ENCODE data around the gene RABGGTA. TPM values are rescaled to one million over a fixed set of nuclear protein-coding genes. Genes with fewer than 3 reads are reported as not detected.
"Not testable (repeated sequence)": the region's sequence is repeated elsewhere in the genome, so short reads cannot be mapped to it uniquely, and the experiment has no call there.

Gene RABGGTA
- polyA plus RNA-seq, 3 donors: 24.2 to 25.5 (median 25.0) TPM

DNA sequence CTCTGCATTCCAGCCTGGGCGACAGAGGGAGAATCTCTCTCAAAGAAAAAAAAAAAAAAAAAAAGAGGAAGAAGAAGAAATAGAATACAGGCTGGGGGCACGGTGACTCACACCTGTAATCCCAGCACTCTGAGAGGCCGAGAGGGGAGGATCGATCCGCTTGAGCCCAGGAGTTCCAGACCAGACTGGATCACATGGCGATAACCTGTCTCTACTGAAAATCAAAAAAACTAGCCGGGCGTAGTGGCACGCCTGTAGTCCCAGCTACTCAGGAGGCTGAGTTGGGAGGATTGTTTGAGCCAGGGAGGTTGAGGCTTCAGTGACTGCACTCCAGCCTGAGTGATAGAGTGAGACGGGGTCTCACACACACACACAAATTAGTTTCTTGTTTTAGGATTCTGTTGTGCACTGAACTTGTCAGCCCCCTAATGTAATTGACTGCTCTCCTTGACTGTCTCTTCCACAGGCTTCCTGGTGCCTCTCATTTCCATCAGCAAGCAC lies 28.0 kb downstream of the RABGGTA start:
- no peak for DNase-seq

DNA sequence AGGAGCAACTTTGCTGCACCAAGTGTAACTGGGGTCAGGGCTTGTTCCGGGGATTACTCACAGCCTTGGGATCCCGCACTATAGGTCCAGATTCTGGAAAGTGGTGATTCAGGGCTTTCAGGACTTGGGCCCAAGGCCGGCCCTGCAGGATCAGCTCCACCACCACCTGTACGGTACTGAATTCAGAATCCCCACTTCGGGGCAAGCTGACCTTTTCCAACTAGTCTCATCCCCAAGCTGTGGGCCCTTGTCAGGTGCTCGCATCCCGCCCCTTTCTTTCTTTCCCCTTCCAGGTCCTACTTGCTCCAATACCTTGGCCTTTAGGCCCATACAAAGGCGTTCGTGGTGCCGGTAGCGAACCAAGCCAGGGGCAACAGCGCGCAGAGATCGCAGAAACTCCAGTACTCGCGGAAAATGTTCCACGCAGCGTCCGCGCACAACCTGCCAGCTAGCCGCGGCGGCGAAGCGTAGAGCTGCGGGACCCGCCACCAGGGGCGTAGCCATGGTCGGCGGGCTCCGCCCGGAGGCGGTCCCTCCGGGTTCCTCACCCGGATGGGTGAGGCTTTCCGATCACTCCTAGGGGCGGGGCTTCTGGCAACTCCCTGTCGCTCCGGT lies 29.5 kb downstream of the RABGGTA start:
- peak; percentile 93 for DNase-seq

DNA sequence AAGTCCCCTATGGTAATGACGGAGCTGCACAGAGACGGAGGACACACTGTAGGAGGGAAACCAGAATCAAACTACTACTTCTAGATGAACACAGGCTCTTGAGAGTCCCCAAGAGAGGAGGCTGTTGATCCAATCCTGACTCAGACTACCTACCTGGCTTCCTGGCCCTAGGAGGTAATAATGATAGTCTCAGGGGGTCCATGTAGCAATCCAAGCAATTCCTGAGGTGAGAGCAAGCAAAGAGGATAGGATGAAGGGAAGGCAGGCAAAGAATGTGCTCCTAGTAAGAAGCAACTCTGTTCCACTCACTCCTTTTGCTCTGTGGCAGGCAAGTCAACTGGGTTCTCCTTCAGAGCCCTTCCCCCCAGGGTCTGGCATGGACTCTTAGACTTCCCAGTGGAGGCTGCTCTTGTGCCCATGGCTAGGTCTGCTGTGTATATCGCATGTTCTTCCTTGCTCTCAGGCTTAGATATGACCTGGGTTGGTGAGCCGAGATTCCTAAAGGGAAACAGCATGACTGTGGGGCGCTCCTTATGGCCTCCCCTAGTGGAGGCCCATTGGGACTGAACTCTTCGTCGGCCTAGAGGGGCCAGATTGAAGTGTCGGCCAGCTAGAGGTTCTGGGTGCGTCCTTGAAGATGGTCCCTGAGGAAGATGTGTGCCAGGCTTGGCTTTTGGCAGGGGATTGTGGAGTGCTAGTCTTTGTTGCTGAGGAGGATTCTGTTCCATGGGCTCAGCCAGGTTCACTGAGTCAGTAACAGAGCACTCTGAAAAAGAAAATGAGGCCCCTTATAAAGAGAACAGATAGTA lies 31.1 kb downstream of the RABGGTA start:
- DNase-seq: no peak

DNA sequence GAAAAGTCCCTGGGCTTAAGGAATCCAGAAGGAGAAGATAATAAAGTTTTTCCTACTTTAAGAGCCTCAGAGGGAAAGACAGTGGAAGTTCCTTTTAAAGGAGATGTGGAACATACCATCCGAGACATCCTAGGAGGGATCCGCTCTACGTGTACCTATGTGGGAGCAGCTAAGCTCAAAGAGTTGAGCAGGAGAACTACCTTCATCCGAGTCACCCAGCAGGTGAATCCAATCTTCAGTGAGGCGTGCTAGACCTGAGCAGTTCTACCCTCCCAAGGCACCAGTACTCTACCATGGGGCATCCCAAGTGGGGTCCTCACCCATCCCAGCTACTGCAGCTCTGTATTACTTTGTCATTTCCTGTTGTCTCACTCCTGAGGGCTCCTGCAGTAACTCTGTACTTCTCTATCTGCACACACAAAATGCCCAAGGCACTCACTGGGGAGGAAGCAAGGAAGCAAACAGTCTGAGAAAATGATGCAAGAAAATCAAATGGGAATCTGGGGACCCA lies 32.8 kb downstream of the RABGGTA start:
- no peak for DNase-seq

DNA sequence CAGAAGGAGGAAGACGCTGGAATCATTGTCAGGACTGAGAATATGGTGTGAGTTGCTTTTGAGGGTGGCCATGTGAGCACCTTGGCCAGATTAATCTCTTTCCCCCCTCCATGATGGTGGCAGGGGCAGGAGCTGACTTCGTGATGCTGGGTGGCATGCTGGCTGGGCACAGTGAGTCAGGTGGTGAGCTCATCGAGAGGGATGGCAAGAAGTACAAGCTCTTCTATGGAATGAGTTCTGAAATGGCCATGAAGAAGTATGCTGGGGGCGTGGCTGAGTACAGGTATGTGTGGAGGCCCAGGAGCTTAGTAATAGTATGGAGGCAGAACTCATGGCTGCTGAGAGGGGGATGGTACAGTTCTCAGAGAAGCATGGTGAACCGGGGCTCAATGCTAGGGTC lies 33.3 kb downstream of the RABGGTA start:
- no peak for DNase-seq

DNA sequence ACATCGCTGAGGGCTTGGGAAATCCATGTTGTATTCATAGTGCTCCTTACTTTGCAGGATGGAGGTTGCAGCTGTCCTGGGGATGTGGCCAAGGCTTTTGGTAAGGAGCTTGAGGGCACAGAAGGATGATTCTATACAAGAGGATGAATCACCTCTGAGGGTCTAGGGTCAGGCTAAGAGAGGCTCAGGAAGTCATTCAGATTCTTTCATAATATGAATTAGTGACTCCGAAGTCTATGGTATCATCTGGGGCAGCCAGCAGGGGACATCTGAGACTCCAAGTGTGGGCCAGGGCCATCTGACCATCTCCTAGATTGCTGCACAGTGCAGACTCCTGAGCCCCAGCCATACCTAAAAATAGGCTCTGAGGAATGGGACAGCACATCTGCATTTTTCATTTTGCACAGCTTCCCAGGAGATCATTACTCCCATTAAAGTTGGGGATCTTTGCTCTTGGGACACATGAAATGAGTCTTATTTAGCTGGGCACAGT lies 33.9 kb downstream of the RABGGTA start:
- DNase-seq: no peak

DNA sequence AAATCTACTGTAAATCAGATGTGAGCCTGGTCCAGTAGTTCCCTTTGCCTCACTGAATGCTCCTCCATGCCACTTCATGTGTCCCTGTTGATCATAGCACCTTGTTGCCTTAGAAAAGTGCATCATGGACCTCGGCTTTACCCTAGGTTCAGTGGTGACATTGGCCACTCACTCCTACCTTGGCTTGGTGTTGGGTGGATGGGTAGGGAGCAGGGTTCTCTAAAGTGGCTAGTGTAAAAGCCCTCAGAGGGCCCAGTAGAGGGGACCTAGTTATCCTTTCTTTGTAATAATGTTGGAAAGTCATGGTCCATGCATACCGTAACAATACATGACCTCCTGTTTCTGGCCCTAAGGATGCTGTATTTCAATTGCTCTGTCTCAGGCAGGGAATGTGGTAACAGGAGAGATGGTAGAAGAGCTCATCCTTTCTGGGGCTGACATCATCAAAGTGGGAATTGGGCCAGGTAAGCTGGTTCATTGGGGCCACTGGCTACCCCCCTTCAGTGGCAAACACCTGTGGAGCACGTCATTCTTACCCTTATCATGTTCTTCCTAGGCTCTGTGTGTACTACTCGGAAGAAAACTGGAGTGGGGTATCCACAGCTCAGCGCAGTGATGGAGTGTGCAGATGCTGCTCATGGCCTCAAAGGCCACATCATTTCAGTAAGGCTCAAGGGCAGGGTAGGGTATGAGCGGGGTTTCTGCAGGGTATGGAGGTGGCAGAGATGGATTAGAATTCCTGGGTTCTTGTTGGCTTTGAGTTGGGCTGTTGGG lies 34.5 kb downstream of the RABGGTA start:
- DNase-seq: no peak

DNA sequence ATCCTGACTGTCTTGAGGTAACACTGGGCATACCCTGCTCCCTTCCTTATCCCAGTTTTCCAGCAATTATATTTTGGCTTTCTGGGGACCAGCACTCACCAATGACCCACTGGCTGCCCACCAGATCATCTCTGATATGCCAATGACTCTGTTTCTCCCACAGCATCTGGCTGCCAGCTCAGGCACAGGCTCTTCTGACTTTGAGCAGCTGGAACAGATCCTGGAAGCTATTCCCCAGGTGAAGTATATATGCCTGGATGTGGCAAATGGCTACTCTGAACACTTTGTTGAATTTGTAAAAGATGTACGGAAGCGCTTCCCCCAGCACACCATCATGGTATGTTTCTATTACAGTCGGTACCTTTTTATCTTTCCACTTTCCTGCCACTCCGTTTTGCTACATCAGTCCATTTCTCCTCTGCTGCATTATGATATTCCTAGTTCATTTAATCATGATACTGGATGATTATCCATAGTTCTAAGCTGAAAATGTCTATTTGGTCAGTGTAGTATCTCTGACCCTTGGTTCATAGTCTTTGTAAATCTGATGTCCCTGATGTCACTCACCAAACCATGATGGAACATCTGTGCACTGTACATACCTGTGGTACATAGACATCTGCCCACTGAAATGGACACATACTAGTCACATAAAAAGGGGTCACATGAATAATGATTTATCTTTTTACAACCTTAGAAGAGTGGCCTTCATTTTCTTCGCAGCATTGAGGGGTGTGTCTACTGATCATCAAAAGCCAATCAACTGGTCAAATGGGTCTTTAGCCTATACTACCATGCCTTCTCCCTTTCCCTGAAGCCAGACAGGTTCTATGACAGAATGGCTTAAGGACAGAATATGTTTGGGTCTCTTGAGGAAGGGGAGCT lies 35.4 kb downstream of the RABGGTA start:
- DNase-seq: no peak

DNA sequence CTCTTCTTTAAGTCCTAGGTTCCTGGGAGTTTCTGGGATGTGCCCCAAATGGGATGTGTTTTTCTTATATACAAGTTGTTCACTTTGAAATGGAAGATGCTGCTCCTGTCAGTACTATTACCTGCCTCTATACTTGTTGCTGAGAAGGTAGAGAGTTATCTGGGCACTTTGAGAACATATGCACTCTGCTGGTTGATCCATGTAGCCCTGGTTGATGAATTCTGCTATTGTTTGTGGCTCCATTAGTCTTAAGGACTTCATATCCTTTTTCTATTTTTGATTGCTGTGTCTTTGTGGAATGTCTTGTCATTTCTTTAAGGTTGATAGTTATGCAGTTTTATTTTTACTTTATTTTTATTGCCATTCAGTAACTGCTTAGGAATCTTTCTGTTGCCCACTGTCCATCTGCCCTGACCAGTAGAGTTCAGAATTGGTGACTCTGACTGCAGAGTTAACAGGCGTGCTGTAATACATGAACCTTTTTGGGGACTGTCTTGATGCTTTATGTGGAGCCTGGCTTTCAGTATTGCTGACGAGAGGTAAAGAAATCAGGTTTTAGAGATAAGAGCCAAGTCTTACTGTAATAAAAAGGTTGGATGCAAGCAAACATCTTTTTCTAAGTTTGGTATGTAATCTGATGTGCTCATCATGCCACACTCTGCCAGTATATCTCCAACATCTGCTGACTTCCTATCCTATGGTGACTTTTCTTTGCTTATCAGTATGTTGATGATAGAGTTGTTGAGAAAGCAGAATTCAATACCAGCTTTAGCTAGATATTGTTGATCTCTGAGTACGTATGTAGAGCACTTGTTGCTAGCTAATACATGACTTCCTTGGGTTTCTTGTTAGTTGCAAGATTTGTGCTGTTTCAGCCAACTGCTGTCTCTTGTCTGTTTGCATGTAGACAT lies 37.0 kb downstream of the RABGGTA start:
- DNase-seq: no peak

DNA sequence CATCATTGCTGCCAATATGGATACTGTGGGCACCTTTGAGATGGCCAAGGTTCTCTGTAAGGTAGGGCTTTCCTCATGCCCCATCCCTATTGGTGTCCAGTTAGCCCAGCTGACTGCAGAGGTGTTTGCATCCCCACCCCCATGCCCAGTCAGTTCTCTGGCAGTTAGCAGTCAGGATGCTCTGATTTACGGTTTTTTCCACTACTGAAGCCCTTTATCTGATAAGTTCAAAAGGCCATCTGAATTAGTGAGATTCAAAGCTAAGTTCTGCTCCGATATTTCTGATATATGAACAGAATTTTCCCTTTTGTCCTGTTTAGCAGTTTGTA lies 37.9 kb downstream of the RABGGTA start:
- DNase-seq: no peak

DNA sequence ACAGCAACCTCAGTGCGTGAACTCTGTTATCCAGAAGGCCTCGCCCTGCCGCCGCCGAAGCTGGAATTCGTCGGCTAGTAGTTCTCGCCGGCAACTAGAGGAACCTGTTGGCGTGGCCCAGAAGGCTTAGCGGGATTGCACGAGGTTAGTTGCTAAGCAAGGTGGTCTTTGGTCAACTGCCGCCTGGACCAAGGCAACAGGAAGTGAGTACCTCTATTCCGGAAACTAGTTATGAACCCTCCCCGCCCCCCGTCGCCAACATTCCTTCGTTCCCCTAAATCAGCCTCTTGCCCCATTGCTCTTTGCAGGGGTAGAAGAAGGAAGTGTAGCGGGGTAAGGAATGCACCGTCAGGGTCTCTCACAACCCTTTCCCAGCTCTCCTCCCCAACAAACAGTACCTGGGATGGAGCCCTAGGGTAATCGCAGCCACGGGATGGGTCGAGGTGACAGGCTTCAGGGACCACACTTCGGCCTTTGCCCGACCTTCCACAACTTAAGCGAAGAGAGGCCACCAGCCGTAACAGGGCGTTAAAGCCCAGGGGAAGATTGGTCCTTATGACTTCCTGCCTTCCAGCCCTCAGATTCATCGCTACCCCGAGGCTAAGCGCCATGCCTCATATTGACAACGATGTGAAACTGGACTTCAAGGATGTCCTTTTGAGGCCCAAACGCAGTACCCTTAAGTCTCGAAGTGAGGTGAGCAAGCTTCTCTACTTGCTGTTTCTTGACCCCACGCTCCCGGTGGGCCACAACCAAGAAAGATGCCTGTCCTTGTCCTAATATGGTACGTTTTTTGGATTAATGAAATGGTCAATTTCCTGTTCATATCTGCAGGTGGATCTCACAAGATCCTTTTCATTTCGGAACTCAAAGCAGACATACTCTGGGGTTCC lies 38.5 kb downstream of the RABGGTA start, which contains the start of gene GMPR2:
TSS of gene GMPR2 (plus strand) at position 285 of the 893 bp plus-strand sequence. CDS start at position 610, 325 bp downstream.
- DNase-seq: no peak

DNA sequence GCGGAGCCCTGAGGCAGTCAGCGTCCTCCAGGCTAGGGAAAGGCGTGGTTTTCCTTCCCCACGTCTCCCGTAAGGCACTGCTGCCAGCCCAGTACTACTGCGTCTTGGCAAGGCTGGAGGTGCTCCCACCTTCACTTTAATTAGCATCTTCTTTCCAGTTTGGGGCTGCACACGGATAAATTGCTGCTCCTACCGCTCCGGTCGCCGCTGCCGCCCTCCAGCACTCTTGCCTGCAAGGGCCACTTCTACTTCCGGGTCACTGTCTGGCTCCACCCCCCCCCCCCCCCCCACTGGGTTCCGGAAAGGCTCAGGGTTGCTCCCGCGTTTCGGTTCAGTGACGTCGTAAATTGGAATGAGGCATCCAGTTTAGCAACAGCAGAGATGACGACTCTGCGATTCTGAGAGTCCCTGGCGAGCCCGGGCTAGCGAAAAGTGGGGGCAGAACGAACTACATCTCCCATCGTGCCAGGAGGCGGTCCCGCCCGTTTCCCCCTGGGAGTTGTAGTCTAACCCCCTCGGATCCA lies 39.2 kb downstream of the RABGGTA start, which contains the start of gene NEDD8:
TSS of gene NEDD8 (minus strand) at position 247 of the 524 bp plus-strand sequence. CDS start at position 147, 100 bp downstream.
- DNase-seq: peak; percentile 90

DNA sequence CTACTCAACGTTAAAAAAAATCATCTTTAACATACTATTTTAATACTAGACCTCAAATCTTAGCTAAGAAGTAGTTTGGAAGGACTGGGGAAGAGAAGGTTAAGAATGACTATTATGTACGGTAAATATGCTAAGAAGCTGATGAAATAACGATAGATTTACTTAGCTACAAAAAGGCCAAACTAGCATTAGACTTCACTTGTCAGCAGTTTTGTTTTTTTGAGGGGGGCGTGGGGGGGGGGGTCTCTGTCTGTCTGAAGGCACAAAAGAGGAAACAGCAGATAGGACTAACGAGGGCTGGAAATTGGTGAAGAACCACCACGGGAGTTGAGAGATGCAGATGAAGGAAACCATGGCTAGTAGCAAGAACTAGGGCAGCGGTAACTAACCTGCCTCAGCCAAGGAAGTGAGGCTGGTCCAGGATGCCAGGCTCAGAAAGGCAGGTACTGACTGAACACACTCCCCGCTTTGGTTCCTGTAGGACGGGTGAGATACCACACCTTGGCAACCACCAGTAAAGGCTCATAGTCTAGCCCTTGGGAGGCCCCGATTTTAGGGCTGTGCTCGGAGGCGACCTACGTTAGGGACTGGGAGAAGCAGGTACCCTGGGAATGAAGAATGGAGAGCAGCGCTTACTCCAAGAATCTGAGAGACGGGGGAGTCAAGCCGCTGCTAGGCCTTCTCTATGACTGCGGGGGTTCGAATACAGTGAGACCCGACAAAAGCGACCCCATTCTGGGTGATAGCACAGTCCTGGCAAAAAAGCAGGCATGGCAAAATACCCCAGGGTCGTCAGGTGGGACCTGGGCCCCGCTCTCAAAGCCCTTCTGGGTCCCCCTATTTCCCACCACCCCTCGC lies 39.9 kb downstream of the RABGGTA start:
- no peak for DNase-seq

DNA sequence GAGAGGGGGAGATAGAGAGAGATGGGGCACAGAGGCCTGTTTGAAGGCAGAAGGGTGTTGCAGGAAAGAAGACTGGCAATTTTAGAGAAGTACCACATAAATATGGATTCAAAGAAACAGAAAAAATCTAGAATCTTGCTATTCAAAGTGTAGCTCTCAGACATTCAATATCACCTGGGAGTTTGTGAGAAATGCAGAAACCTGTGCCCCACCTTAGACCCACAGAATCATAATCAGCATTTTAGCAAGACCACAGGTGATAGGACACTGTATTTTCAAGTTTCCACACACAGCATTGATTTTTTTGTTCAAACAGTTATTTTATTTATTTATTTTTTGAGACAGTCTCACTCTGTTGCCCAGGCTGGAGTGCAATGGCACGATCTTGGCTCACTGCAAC lies 42.5 kb downstream of the RABGGTA start:
- no peak for DNase-seq

DNA sequence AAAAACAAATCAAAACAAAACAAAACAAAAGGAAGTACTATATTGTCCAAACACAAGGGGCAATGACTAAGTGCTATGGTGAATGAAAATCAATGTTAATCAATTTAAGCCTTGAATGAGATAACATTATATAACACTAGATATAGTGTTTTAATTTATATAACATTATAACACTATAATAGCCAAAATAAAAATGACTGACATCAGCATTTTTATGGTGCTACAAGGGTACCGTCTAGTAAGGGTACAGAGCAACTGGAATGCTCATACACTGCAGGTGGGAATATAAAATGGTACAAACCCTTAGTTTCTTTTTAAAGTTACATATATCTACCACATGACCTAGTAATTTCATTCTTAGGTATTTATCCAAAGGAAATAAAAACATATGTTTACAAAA lies 44.9 kb downstream of the RABGGTA start:
- no peak for DNase-seq

DNA sequence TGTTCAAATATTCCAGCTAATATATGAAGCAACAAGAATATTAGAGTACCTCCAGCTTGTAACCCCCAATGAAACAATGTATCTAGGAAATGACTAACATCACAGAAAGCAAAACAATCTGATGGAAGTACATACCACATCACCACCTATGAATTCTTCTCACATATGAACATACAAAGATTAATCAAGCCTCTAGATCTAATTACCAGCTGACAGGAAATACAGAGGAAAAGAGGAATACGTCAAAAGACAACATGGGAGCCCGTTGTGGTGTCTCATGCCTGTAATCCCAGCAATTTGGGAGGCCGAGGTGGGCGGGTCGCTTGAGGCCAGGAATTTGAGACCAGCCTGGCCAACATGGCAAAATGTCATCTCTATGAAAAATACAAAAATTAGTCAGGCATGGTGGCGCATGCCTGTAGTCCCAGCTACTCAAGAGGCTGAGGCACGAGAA lies 46.8 kb downstream of the RABGGTA start:
- DNase-seq: no peak

DNA sequence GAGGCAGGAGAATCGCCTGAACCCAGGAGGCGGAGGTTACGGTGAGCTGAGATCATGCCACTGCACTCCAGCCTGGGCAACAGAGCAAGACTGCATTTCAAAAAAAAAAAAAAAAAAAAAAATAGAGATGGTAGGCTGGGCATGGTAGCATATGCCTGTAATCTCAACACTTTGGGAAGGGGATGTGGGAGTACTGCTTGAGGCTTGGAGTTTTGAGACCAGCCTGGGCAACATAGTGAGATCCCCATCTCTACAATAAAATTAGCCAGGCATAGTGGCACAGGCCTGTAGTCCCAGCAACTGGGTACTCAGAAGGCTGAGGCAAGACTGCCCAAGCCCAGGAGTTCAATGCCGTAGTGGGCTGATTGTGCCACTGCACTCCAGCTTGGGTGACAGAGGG lies 48.4 kb downstream of the RABGGTA start:
- DNase-seq: not testable (repeated sequence)
